Measurements from ENCODE around the gene RNF123.

The RNF123 gene

GRCh38 chr3:49689046-49689907 lies at the start of gene RNF123, which contains the start of gene MST1:
RNF123 (plus strand) TSS chr3:49689557; CDS start chr3:49691166, 1,609 bp downstream.
MST1 (minus strand) TSS chr3:49689474; CDS start chr3:49688691, 783 bp downstream.
- Histone ChIP-seq H3K27me3 (ENCODE audit: insufficient read depth, low read length) (no peaks in the 10 kb centered on the region), H3K4me1 (ENCODE audit: insufficient read depth, low read length) (peaks cover 13% of the 10 kb centered on the region), H2AFZ (ENCODE audit: low read depth, low read length) (peak within 1 kb of the TSS; percentile 46), H3K4me3 (ENCODE audit: low read length) (peak within 1 kb of the TSS; percentile 79), H3K36me3 (ENCODE audit: insufficient read depth, low read length) (peaks cover 2% of the 10 kb centered on the region), H3K9me3 (ENCODE audit: low read length) (no peaks in the 10 kb centered on the region)

GRCh38 chr3:49641292-49641691 lies 48.1 kb upstream of the RNF123 start:
- Histone ChIP-seq H3K27me3 (ENCODE audit: insufficient read depth, low read length) (no peaks in the 10 kb centered on the region), H2AFZ (ENCODE audit: low read depth, low read length) (no peak overlapping the region), H3K4me3 (ENCODE audit: low read length) (no peak overlapping the region), H3K4me1 (ENCODE audit: insufficient read depth, low read length) (no peaks in the 10 kb centered on the region), H3K9me3 (ENCODE audit: low read length) (no peaks in the 10 kb centered on the region), H3K36me3 (ENCODE audit: insufficient read depth, low read length) (peaks cover 15% of the 10 kb centered on the region)

- Histone ChIP-seq H3K27me3 (ENCODE audit: insufficient read depth, low read length) (no peaks in the 10 kb centered on the region), H3K9me3 (ENCODE audit: low read length) (no peaks in the 10 kb centered on the region), H3K4me1 (ENCODE audit: insufficient read depth, low read length) (no peaks in the 10 kb centered on the region), H3K4me3 (ENCODE audit: low read length) (no peak overlapping the region), H2AFZ (ENCODE audit: low read depth, low read length) (no peak overlapping the region), H3K36me3 (ENCODE audit: insufficient read depth, low read length) (peaks cover 15% of the 10 kb centered on the region)
Observed at GRCh38 chr3:49641921-49642707, 47.2 kb upstream of the RNF123 start.

GRCh38 chr3:49642708-49643145 lies 46.6 kb upstream of the RNF123 start:
- Histone ChIP-seq H3K36me3 (ENCODE audit: insufficient read depth, low read length) (peaks cover 15% of the 10 kb centered on the region), H3K27me3 (ENCODE audit: insufficient read depth, low read length) (no peaks in the 10 kb centered on the region), H2AFZ (ENCODE audit: low read depth, low read length) (no peak overlapping the region), H3K4me3 (ENCODE audit: low read length) (no peak overlapping the region), H3K9me3 (ENCODE audit: low read length) (no peaks in the 10 kb centered on the region), H3K4me1 (ENCODE audit: insufficient read depth, low read length) (no peaks in the 10 kb centered on the region)

GRCh38 chr3:49644684-49645083 lies 44.7 kb upstream of the RNF123 start:
- Histone ChIP-seq H3K4me1 (ENCODE audit: insufficient read depth, low read length) (no peaks in the 10 kb centered on the region), H3K4me3 (ENCODE audit: low read length) (no peak overlapping the region), H3K36me3 (ENCODE audit: insufficient read depth, low read length) (peaks cover 15% of the 10 kb centered on the region), H3K9me3 (ENCODE audit: low read length) (no peaks in the 10 kb centered on the region), H3K27me3 (ENCODE audit: insufficient read depth, low read length) (no peaks in the 10 kb centered on the region), H2AFZ (ENCODE audit: low read depth, low read length) (no peak overlapping the region)

- no peak overlapping the region for H3K4me3 ChIP-seq (ENCODE audit: low read length)
- no peaks in the 10 kb centered on the region for H3K9me3 ChIP-seq (ENCODE audit: low read length)
- peaks cover 15% of the 10 kb centered on the region for H3K36me3 ChIP-seq (ENCODE audit: insufficient read depth, low read length)
- H2AFZ ChIP-seq (ENCODE audit: low read depth, low read length) = no peak overlapping the region
- H3K27me3 ChIP-seq (ENCODE audit: insufficient read depth, low read length) = no peaks in the 10 kb centered on the region
- H3K4me1 ChIP-seq (ENCODE audit: insufficient read depth, low read length) = no peaks in the 10 kb centered on the region
Observed at GRCh38 chr3:49646236-49646635, 43.1 kb upstream of the RNF123 start.

- Histone ChIP-seq H3K4me1 (ENCODE audit: insufficient read depth, low read length) (no peaks in the 10 kb centered on the region), H3K4me3 (ENCODE audit: low read length) (no peak overlapping the region), H3K9me3 (ENCODE audit: low read length) (no peaks in the 10 kb centered on the region)
Observed at GRCh38 chr3:49647741-49648140, 41.6 kb upstream of the RNF123 start.

GRCh38 chr3:49648354-49649019 lies 40.9 kb upstream of the RNF123 start:
- Histone ChIP-seq H3K9me3 (ENCODE audit: low read length) (no peaks in the 10 kb centered on the region), H3K27me3 (ENCODE audit: insufficient read depth, low read length) (no peaks in the 10 kb centered on the region), H3K36me3 (ENCODE audit: insufficient read depth, low read length) (peaks cover 23% of the 10 kb centered on the region), H2AFZ (ENCODE audit: low read depth, low read length) (no peak overlapping the region), H3K4me3 (ENCODE audit: low read length) (no peak overlapping the region), H3K4me1 (ENCODE audit: insufficient read depth, low read length) (no peaks in the 10 kb centered on the region)

More at GRCh38 chr3:49647741-49648140, 41.6 kb upstream of the RNF123 start:
- H3K36me3 ChIP-seq (ENCODE audit: insufficient read depth, low read length) = peaks cover 26% of the 10 kb centered on the region
- H2AFZ ChIP-seq (ENCODE audit: low read depth, low read length) = no peak overlapping the region
- H3K27me3 ChIP-seq (ENCODE audit: insufficient read depth, low read length) = no peaks in the 10 kb centered on the region

GRCh38 chr3:49649576-49649975 lies 39.8 kb upstream of the RNF123 start:
- H3K9me3 ChIP-seq (ENCODE audit: low read length) = no peaks in the 10 kb centered on the region
- no peak overlapping the region for H2AFZ ChIP-seq (ENCODE audit: low read depth, low read length)
- peaks cover 23% of the 10 kb centered on the region for H3K36me3 ChIP-seq (ENCODE audit: insufficient read depth, low read length)
- H3K4me3 ChIP-seq (ENCODE audit: low read length) = no peak overlapping the region
- no peaks in the 10 kb centered on the region for H3K27me3 ChIP-seq (ENCODE audit: insufficient read depth, low read length)
- no peaks in the 10 kb centered on the region for H3K4me1 ChIP-seq (ENCODE audit: insufficient read depth, low read length)

- Histone ChIP-seq H3K4me1 (ENCODE audit: insufficient read depth, low read length) (no peaks in the 10 kb centered on the region), H3K9me3 (ENCODE audit: low read length) (no peaks in the 10 kb centered on the region), H3K36me3 (ENCODE audit: insufficient read depth, low read length) (peaks cover 25% of the 10 kb centered on the region), H3K4me3 (ENCODE audit: low read length) (no peak overlapping the region), H3K27me3 (ENCODE audit: insufficient read depth, low read length) (no peaks in the 10 kb centered on the region), H2AFZ (ENCODE audit: low read depth, low read length) (no peak overlapping the region)
Observed at GRCh38 chr3:49650177-49650576, 39.2 kb upstream of the RNF123 start.

- no peak overlapping the region for H3K4me3 ChIP-seq (ENCODE audit: low read length)
- H3K27me3 ChIP-seq (ENCODE audit: insufficient read depth, low read length) = no peaks in the 10 kb centered on the region
- H3K36me3 ChIP-seq (ENCODE audit: insufficient read depth, low read length) = peaks cover 27% of the 10 kb centered on the region
- H2AFZ ChIP-seq (ENCODE audit: low read depth, low read length) = no peak overlapping the region
- no peaks in the 10 kb centered on the region for H3K4me1 ChIP-seq (ENCODE audit: insufficient read depth, low read length)
- no peaks in the 10 kb centered on the region for H3K9me3 ChIP-seq (ENCODE audit: low read length)
Observed at GRCh38 chr3:49650637-49651036, 38.7 kb upstream of the RNF123 start.

- H3K9me3 ChIP-seq (ENCODE audit: low read length) = no peaks in the 10 kb centered on the region
- peaks cover 36% of the 10 kb centered on the region for H3K36me3 ChIP-seq (ENCODE audit: insufficient read depth, low read length)
- no peaks in the 10 kb centered on the region for H3K4me1 ChIP-seq (ENCODE audit: insufficient read depth, low read length)
- H2AFZ ChIP-seq (ENCODE audit: low read depth, low read length) = no peak overlapping the region
- H3K27me3 ChIP-seq (ENCODE audit: insufficient read depth, low read length) = no peaks in the 10 kb centered on the region
- no peak overlapping the region for H3K4me3 ChIP-seq (ENCODE audit: low read length)
Observed at GRCh38 chr3:49652218-49652902, 37.0 kb upstream of the RNF123 start.
